GM18858 (cell line): ENCODE data around the gene KLF6.

Experiments
- ATAC-seq: cut with Tn5 transposase; IDR thresholded peaks from one replicate; pipeline ENCODE4 v1.9.1; 2021; ENCODE audit not compliant: unreplicated experiment

KLF6 gene

DNA sequence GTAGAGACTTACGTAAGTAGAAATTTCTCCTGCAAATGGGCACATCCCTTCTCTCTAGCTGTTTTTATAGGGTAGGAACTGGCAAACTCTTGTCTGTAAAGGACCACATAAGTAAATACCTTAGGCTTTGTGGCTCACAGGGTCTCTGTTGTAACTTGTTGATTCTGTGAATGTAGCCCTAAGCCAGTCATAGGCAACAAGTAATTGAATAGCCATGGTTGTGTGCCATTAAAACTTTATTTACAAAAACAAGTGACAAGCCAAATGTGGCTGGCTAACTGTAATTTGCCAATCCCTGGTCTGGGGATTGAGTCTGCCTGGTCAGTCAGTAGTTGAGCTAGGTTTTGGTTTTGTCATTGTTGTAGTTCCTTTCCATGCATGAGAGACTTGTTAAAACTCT, 5.3 kb upstream of the KLF6 start:
- ATAC-seq: no peak

DNA sequence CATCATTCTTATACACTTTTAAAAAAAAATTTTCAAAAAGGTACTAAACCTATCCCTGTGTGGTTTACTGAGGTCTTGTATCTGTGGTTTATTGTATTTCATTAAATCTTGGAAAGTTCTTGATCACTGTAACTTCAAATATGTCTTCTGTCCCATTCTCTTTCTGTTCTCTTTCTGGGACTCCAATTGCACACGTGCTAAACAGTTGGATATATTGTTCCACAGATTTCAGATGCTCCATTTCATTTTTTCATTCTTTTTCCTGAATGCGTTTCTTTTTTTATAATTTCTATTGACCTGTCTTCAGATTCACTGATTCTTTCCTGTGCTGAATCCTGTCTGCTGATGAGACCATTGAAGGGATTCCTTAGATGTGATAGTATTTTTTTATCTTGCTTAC, 4.6 kb upstream of the KLF6 start:
- no peak for ATAC-seq

DNA sequence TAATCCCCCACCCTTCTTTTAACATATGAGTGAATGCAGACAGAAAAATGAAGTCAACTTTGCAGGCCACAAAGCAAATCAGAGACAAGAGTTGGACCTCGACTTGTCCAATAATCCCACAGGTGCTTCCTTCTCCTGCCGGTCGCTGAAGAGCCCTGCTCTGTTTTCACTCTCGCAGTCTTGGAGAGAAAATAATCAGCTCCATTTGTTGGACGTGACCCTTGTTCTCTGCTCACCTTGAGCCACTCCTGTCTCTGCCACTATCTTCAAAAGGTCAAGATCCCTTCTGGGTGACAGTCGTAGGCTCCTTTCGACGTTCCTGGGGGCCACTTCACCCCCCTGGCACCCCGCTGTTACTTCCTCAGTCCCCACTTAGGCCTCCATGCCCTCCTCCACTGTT, 2.8 kb upstream of the KLF6 start:
- no peak for ATAC-seq

DNA sequence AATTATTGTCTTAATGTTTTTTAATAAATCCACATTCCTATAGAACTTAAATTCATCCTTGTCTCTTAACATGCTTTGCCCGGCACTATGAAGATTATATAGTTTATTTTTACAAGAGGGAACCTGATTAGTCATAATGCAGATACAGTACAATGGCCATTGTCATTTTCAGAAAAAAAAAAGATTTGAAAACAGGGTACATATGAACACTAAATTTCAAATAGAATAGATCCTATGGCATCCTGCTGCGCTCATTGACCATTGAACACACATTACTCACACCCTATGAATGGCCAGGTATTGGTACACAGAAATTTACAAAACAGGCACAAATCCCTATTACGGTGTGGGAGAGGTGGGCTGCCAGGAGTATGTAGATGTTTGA, 2.0 kb upstream of the KLF6 start:
- no peak for ATAC-seq

DNA sequence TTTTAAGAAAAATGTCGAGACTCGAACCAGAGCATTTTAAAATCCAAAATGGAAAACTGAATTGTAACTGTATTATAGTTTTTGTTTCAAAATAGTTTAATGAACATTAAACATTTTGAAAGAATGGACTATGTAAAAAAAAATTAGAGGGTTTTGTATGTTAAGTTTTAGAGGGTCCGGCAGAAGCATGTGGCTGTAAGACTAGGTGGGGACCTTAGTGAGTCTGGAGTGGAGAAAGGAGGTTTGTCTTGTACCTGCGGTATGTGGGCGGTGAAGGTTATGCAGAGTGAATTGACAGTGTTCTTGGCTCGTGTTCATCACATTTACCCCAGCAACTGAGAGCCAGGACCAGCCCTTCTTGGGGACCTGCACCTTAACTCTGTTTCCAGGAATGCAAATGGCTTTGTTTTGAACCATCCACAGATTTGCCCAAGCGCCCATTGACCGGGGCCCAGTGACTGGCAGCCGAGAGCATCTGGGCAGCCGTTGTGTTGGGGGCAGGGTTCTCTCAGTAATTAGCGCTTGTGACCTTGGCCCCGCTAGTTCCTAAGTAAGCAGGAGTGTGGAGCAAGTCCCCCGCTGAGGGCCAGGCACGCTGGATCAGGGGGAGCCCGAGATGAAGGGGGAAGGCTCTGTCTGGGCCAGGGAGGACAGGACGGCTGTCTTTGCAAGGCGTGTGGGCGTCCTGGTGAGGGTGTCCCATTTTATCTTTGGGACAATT, 1.4 kb upstream of the KLF6 start:
- no peak for ATAC-seq

DNA sequence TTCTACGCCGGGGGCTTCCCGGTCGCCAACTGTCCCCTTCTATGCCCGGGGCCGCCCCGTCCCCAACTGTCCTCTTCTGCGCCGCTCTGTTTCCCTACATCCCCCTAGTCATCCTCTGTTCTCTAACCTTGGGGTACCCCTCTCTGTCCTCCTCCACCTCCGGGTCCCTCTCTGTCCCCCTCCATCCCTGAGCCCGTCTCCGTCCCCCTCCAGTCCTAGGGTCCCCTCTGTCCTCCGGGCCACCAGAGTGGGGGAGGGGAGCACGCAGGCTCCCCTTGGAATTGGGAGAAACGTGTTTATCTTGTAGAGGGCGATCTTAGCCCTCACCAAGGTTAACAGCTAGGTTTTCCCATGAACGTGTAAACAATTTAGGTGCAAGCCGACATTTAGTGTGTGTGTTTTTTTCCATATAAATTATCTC, 852 bp upstream of the KLF6 start:
- peak; percentile 1 for ATAC-seq

DNA sequence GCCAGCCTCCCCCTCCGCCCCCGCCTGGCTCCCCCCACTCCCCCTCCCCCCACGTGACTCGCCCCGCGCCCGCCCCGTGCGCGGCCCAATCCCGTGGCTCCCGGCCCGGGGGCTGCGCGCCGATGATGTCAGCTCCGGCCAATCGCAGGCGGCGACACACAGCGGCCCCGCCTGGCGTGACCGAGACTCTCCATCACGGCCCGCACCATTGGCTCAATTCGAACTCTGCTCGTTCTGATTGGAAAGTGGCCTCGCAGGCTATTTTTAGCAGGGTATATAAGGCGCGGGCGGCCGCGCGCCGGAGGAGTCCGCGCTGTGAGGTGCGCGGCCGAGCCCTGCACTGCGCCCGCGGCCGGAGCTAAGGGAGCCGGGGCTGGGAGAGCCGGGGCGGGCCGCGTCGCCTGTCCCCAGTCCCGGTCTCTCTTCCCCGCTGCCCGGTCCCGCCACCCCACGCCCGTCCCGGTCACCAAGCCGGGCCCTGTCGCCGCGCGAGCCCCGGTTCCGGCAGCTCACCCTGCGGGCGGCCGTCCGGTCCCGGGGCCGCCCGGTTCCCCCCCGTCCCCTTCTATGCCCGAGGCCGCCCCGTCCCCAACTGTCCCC, 342 bp upstream of the KLF6 start:
- peak; percentile 58 for ATAC-seq

DNA sequence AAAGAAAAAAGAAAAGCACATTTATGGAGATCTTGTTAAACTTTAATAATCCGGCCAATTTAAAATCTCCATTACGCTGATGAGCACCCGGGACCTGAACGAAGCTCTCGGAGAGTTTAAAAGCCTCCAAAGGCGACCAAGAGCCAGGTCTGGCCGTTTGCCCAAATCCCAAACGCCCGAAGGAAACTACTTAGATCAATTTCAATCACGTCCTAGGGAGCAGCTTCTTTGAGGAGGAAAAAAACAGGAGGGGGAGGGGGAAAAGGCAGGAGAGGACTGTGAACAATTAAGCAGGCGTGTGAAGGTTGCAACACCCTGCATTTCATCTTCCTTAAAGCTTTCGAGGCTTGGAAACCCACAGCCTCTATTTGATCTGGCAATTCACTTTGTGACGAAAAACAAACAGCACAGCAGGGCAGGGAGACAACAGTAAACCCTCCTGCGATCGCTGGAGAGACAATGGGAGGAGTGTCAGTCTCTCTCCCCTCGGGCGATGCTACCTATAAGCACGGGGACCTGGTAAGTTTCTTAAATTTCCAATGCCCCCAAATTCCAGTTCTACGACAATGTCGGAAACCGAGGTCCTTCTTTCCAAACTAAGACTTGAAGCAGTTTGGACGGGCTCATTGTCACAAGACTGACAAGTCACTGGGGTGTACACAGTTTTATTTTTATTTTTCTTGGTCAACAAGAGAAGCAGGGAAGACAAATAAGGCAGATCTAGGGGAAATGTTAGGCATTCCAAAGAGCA, 1.2 kb downstream of the KLF6 start:
- ATAC-seq: no peak

DNA sequence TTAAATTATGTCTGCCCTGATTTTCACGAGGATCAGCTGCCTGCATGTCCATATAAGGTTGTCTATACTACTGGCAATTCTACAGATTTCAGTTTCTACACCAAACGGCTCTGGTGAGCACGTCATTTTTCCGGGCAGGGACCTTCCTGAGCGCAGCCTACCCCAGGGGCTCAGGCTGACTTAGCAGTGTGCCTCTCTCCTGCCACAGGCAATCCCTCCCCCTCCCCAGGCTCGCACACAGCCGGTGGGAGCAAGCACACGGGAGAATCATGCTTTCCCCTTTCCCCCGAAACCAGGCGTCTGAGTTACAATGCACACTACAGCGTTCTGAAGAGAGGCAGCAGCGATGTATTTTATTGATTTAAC, 1.7 kb downstream of the KLF6 start:
- ATAC-seq: no peak

DNA sequence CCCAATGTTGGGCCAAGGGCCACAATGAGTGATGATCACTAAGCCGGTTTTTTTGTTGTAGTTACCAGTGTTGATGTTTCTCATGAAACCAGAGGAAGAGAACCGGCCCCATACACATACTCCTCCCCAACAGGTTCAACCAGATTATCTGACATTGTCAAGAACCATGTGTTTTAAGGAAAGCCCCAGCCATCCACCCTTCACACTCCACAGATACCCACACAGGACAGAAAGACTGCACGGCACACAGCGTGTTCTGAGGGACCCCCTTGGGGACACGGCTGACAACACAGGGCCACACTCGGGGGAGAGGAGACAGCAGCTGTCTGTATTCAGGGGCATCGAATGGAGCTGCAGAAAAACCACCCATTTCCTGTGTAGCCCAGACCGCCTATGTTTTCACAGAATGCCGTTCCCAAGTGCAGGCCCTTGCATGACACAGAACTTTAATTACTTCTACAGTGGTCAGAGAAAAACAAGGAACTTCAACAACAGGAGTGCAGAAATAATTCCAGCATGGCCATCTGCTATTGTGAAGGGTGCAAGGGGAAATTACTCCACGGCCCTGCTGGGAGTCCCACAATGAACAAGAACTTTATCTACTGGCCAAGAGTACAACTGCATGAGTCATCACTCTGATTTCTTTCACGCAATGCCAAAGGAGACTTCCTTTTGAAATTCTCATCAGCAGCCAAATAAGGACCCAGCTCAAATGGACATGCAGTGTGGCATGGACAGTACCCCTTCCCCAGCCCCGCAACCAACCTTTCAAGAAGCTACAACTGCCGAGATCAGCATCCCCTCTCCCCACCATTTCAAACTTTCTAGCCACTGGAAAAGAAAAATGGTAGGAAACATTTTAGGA, 2.3 kb downstream of the KLF6 start:
- ATAC-seq: no peak

DNA sequence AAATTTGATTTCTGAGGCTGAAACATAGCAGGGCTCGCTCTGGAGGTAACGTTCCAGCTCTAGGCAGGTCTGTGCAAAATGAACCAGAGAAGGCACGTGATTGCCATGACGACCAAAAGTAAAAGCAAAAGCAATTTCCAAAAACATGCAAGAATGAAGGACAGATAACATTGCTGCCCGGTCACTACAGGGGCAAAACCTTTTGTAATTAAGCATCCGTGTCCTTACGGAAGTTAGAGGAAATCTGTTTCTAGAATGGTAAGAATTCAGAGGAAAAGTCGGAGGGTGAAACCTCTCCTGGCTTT, 2.9 kb downstream of the KLF6 start:
- no peak for ATAC-seq

DNA sequence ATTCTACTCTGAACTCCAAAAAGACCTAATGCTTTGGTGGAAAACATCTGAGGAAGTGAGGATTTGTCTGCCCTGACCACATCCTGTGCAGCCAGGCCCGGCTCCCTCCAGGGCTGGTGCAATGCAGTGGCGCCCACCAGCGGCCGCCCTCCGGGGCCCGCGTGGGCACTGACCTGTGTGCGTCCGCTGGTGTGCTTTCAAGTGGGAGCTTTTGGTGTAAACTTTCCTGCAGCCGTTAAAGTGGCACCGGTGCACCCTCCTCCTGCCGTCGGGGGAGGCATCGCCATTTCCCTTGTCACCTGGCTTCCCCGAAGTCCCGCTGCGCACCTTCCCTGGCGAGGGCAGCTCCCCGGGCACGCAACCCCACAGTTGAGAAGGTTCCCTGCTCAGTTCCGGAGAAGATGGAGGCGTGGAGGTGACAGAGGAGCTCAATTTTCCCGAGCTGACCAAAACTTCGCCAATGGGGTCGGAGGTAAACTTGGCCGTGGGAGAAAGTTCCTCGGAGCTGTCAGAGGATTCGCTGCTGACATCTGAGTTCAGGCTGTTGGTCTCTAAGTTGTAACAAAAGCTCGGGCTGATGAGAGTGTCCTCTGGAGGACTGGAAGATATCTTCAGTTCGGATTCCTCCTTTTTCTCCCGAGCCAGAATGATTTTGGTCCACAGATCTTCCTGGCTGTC, 3.4 kb downstream of the KLF6 start:
- ATAC-seq: no peak

DNA sequence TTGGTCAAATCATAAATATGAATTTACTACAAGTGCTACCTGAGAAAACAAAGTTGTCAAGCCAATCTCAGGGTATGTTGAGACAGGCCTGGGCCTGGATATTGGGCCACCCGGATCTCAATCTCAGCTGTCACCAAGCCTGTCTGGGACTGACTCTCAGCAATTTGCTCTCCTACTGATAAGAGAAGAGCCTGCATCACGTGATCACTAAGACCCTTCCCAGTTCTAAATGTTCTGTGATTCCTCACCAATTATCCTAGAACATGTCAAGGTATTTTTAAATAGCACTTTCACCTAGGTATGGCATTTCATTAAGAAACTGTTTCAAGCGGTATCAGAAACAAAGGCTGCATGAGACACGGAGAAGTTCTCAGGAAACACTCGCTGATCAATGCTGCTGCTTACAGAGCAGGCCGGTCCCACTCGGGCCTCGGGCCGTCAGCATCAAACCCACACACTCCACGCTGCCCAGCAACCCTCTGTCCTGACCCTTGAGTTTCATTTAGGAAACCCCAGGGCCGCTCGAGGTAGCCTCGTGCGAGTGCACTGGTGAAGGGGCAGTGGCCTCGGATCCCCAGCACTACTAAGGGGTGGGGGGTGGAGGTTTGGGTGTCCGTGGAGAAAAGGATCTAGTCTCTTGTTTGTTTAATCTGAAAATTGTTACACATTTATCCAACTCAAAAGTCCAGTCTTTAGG, 4.1 kb downstream of the KLF6 start:
- no peak for ATAC-seq

DNA sequence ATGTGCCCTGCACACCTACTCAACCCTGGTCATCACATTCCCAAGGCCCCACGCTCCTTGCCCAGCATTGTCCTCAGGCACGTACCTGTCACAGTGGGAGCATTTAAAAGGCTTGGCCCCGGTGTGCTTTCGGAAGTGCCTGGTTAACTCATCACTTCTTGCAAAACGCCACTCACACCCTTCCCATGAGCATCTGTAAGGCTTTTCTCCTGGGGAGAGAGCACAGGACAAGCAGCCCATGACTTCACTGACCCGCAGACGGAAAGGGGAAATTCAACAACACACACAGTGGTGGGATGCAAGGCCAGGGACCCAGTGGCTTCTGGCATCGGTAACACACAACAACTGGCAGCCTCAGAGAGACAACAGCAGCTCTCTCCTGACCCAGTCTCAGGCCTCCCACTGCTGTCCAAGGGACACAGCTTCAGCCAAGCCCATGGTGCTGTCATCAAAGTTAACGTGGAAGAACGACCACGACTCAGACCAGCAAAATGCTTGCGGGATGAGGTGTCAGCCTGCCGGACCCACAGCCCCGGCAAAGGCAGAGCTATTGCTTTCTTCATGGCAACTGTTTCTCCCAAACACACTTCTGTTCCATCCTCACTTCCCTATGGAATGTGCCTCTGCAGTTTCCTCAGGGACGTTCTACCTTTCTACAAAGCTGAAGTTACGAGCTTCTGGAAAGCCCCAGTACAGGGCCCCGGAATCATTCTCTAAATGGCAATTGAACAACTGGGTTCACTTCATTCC, 4.8 kb downstream of the KLF6 start:
- ATAC-seq: no peak

DNA sequence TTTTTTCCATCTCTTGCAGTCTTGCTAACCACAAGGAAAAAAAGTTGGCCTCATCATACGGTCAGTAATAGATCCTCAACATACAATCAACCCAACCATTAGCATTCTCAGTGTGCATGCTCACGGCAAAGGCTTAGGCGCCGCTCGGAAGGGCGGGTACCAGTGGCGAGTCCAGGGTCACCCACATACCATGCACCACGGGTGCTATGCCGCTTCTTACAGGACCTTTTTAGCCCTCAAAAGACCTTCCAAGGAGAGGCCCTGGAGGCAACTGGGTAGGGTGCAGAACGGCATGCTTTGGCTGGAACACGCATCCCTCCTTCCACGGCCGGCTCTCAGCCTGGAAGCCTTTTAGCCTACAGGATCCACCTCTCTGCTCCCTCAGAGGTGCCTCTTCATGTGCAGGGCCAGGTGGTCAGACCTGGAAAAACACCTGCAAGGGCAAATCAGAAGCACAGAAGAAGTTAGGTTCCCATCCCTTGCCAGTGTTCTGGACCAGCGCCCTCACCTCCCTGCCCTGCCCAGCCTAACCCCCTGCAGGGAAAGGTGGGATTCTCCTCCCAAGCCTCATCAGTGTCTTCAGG, 5.8 kb downstream of the KLF6 start:
- ATAC-seq: no peak

DNA sequence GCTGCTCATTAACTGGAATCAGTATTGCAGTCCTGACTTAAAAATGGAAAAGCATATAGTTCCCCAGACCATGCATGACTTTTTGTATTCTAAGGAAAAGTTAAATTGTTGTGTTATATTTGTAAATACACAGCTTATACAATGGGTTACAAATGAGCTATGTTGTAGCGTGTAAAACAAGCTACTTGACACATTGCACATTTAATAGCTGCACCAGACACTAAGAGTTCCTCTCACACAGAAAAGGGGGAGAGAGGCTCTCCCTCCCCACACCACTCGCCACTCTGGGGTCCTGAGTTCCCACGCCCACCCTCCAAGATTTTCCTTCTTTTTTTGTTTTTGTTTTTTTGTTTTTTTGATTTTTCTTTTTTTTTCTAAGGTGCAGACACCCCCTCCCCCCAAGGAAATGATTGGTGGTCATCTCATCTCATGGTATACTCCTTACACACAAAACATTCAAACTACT, 6.3 kb downstream of the KLF6 start:
- ATAC-seq: no peak

DNA sequence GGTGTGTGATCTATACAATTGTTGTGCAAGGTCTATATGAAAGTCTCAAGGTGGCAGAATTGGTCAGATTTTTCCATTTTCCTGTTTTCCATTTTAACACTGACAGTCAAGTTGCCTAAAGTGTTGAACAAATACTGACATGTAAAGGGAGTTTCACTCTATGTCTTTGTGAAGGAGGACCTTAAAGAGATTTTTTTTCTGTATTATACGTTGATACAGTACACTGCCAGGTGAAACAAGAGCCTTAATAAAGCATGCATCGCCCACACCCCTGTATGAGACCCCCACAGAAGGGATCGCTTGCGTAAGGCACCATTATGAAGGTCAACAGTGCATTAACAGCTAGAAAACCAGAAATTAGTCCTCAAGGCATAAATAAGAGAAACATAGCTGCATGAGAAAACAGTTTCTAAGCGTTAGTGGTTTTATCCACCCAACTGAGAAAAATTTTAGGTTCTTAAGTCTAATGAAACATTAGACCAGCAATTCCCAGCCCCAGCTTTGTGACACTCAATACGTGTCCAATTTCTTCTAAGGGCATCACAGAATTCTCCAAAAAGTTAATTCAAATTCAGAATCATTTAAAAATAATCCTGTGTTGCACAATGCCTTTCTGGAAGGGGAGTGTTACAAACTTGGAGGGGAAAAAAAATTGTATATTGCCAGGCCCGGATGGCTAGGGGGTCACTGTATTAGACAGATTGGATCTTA, 6.9 kb downstream of the KLF6 start:
- no peak for ATAC-seq

DNA sequence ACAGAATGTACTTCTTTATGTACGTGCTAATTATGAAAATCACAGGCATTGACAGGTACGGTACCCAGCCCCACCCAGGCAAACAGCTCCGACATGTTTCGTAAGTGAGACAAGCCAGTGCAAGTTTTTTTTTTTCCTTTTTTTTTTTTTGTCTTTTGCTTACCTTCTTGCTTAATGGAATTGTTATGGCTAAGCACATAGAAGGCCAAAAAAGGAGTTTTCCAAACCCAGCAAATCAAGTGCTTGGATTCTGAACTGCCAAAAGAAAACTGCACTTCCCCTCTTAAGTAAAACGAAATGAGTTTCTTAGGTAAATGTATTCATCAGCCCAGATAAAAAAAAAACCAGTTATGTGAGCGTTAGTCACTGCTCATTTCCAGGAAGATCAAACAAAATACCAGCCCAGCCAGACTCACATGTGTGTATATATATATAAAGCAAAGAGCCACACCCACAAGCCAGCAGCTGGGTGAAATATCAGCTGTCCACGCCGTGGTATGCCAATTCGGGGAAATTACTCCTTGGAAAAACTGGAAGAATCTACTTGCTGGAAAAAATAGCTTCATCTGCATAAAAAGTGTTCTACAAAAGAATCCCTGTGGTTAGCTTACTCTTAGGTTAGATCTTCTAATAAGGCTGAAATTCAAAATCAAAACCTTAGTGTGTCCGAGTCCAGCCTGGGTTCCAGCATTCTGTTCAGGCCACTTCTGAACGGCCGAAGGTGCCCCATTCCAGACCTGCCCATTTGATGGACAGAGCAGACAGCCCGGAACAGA, 8.0 kb downstream of the KLF6 start:
- no peak for ATAC-seq
